Bronchial epithelial cell (primary cell): ENCODE data around the gene MTA3. TPM values are rescaled to one million over a fixed set of nuclear protein-coding genes. Genes with fewer than 3 reads are reported as not detected.

Experiments used
- DNase-seq: peaks from one replicate; pipeline ENCODE4 v3.0.0-alpha.2; 2010; ENCODE audit warnings: low read depth
- FAIRE-seq: peaks from 2 replicates; lab custom pipeline; 2011; peaks lifted over from hg19 to GRCh38; lab: Jason Lieb, UNC
- H3K27me3 ChIP-seq: 2 replicates; pipeline ENCODE4 v1.5.1; 2011; ENCODE audit warnings: low read length; ENCODE audit not compliant: control insufficient read depth, insufficient read depth
- H3K36me3 ChIP-seq: 2 replicates; pipeline ENCODE4 v1.5.1; 2011; ENCODE audit warnings: low read length; ENCODE audit not compliant: control insufficient read depth, insufficient read depth
- H3K4me3 ChIP-seq: 2 replicates; pipeline ENCODE4 v1.5.1; 2011; ENCODE audit warnings: mild to moderate bottlenecking, low read depth, low read length, control low read depth
- CTCF ChIP-seq: IDR thresholded peaks from 2 replicates; pipeline ENCODE4 v1.5.1; 2011; ENCODE audit warnings: mild to moderate bottlenecking, moderate library complexity, low read length, control low read depth, inconsistent platforms; ENCODE audit not compliant: insufficient read depth, severe bottlenecking
- total RNA-seq: library from RNA; depleted of rRNA; stranded (reverse); fragments of >200 nt; gene quantifications from 2 replicates; pipeline ENCODE4 v1.2.1, GENCODE V29; 2014

Gene MTA3
- total RNA-seq, 1 donor from 2014 or later, result 18.2 TPM

- FAIRE-seq (no peak), DNase-seq (no peak)
- no peaks in the 10 kb centered on the region for H3K27me3 ChIP-seq
- no peak for TF ChIP-seq CTCF
- H3K36me3 ChIP-seq, result no peaks in the 10 kb centered on the region
- no peak within 1 kb of the TSS for H3K4me3 ChIP-seq
Measured at GRCh38 chr2:42764096-42764495, 195.7 kb downstream of the MTA3 start, which contains the start of gene OXER1. Gene OXER1 (minus strand): TSS chr2:42764135. CDS start chr2:42764062, 73 bp downstream.

- H3K27me3 ChIP-seq, result no peaks in the 10 kb centered on the region
- FAIRE-seq, result no peak
- H3K36me3 ChIP-seq, result no peaks in the 10 kb centered on the region
- DNase-seq, result no peak
- TF ChIP-seq CTCF, result no peak
- no peak overlapping the region for H3K4me3 ChIP-seq
Measured at GRCh38 chr2:42764901-42765300, 196.5 kb downstream of the MTA3 start.

- no peaks in the 10 kb centered on the region for H3K27me3 ChIP-seq
- FAIRE-seq, result no peak
- no peak overlapping the region for H3K4me3 ChIP-seq
- DNase-seq, result no peak
- TF ChIP-seq CTCF, result no peak
- H3K36me3 ChIP-seq, result no peaks in the 10 kb centered on the region
Measured at GRCh38 chr2:42765686-42766085, 197.3 kb downstream of the MTA3 start.

GRCh38 chr2:42767080-42767898 lies 198.9 kb downstream of the MTA3 start:
- Histone ChIP-seq H3K36me3 (no peaks in the 10 kb centered on the region), H3K4me3 (no peak overlapping the region), H3K27me3 (no peaks in the 10 kb centered on the region)
- DNase-seq (no peak), FAIRE-seq (no peak)
- TF ChIP-seq CTCF, result no peak

GRCh38 chr2:42767899-42768705 lies 199.7 kb downstream of the MTA3 start:
- DNase-seq, result no peak
- no peak for FAIRE-seq
- Histone ChIP-seq H3K27me3 (no peaks in the 10 kb centered on the region), H3K4me3 (no peak overlapping the region), H3K36me3 (no peaks in the 10 kb centered on the region)
- TF ChIP-seq CTCF, result no peak
